Upper lobe of right lung (tissue), 1 donor: ENCODE results near the gene HMG20B. TPM values are rescaled to one million over a fixed set of nuclear protein-coding genes. Genes with fewer than 3 reads are reported as not detected.
"Not testable (repeated sequence)": the region's sequence is repeated elsewhere in the genome, so short reads cannot be mapped to it uniquely, and the experiment has no call there.

Source experiments
- ATAC-seq: fragments of 200-7000 bp; cut with Tn5 transposase; one replicate; pipeline ENCODE4 v1.9.1; 2020; ENCODE audit warnings: mild to moderate bottlenecking, moderate library complexity
- DNase-seq: peaks from one replicate; pipeline ENCODE4 v3.0.0-alpha.2; 2020
- H3K27ac ChIP-seq: fragments of 200-600 bp; one replicate; pipeline ENCODE4 v1.8.0; 2022
- H3K27me3 ChIP-seq: fragments of 200-600 bp; one replicate; pipeline ENCODE4 v1.8.0; 2022; ENCODE audit warnings: mild to moderate bottlenecking
- H3K36me3 ChIP-seq: fragments of 200-600 bp; one replicate; pipeline ENCODE4 v1.8.0; 2022
- H3K4me1 ChIP-seq: fragments of 200-600 bp; one replicate; pipeline ENCODE4 v1.8.0; 2022
- H3K4me3 ChIP-seq: fragments of 200-600 bp; one replicate; pipeline ENCODE4 v1.8.0; 2022; ENCODE audit warnings: mild to moderate bottlenecking
- H3K9me3 ChIP-seq: fragments of 200-600 bp; one replicate; pipeline ENCODE4 v1.8.0; 2022
- intact Hi-C: fragments of 100-400 bp; cut with DNase I; formaldehyde crosslinking; loops from one replicate; pipeline ENCODE4 v1.11.0; 2022
- total RNA-seq: library from RNA; stranded (reverse); fragmentation: NEBNext Ultra II Directional; extraction: Animal tissue kit (Norgen Biotek cat#: 25700); gene quantifications from one replicate; pipeline ENCODE4 v1.2.1, GENCODE V29; 2021
- TF ChIP-seq, protein P1 (sequence below): fragments of 200-600 bp; IDR thresholded peaks from one replicate; pipeline ENCODE4 v1.8.0; 2022; ENCODE audit warnings: antibody characterized with exemption
- donor health status: DM: no; HTN: yes; CAD: no; lungs with severe emphysema.

Gene HMG20B
- total RNA-seq, 1 donor from 2014 or later, result 60.0 TPM

- Histone ChIP-seq H3K36me3 (peaks cover 64% of the 10 kb centered on the region), H3K4me3 (no peak overlapping the region), H3K27me3 (no peaks in the 10 kb centered on the region), H3K4me1 (no peaks in the 10 kb centered on the region), H3K9me3 (no peaks in the 10 kb centered on the region), H3K27ac (no peak overlapping the region)
- DNase-seq (no peak), ATAC-seq (no peak)
- intact Hi-C loops, result no loop called here
- TF ChIP-seq, protein P1, sequence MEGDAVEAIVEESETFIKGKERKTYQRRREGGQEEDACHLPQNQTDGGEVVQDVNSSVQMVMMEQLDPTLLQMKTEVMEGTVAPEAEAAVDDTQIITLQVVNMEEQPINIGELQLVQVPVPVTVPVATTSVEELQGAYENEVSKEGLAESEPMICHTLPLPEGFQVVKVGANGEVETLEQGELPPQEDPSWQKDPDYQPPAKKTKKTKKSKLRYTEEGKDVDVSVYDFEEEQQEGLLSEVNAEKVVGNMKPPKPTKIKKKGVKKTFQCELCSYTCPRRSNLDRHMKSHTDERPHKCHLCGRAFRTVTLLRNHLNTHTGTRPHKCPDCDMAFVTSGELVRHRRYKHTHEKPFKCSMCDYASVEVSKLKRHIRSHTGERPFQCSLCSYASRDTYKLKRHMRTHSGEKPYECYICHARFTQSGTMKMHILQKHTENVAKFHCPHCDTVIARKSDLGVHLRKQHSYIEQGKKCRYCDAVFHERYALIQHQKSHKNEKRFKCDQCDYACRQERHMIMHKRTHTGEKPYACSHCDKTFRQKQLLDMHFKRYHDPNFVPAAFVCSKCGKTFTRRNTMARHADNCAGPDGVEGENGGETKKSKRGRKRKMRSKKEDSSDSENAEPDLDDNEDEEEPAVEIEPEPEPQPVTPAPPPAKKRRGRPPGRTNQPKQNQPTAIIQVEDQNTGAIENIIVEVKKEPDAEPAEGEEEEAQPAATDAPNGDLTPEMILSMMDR, result no peak
Observed at GRCh38 chr19:3527238-3527910, 45.4 kb upstream of the HMG20B start.

GRCh38 chr19:3528080-3528479 lies 44.7 kb upstream of the HMG20B start:
- intact Hi-C loops, result no loop called here
- no peak for DNase-seq
- Histone ChIP-seq H3K27ac (no peak overlapping the region), H3K27me3 (no peaks in the 10 kb centered on the region), H3K9me3 (no peaks in the 10 kb centered on the region), H3K36me3 (peaks cover 69% of the 10 kb centered on the region), H3K4me1 (no peaks in the 10 kb centered on the region), H3K4me3 (no peak overlapping the region)
- no peak for ATAC-seq
- TF ChIP-seq, protein P1, result no peak

DNA sequence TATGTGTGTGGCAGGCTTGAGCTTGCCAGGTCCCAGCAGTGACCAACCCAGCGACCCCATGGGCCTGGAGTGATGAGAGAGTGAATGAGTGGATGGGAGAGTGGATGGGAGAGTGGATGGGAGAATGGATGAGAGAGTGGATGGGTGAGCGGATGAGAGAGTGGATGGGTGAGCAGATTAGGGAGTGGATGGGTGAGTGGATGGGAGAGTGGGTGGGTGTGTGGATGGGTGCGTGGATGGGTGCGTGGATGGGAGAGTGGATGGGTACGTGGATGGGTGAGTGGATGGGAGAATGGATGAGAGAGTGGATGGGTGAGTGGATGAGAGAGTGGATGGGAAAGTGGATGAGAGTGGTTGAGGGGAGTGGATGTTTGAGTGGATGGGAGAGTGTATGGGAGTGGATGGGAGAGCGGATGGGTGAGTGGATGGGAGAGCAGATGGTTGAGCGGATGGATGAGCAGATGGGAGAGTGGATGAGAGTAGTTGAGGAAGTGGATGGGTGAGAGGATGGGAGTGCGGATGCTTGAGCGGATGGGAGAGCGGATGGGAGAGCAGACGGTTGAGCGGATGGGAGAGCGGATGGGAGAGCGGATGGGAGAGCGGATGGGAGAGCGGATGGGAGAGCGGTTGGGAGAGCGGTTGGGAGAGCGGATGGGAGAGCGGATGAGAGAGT lies 44.1 kb upstream of the HMG20B start:
- H3K9me3 ChIP-seq, result no peaks in the 10 kb centered on the region
- H3K27me3 ChIP-seq, result no peaks in the 10 kb centered on the region
- TF ChIP-seq, protein P1, result no peak
- H3K4me1 ChIP-seq, result no peaks in the 10 kb centered on the region
- H3K4me3 ChIP-seq, result no peak overlapping the region
- no peak for ATAC-seq
- DNase-seq, result no peak
- peaks cover 69% of the 10 kb centered on the region for H3K36me3 ChIP-seq
- intact Hi-C loops, result no loop called here
- no peak overlapping the region for H3K27ac ChIP-seq

GRCh38 chr19:3529299-3529698 lies 43.4 kb upstream of the HMG20B start:
- H3K4me1 ChIP-seq, H3K27me3 ChIP-seq, H3K9me3 ChIP-seq, H3K4me3 ChIP-seq, DNase-seq, intact Hi-C loops, H3K27ac ChIP-seq, ATAC-seq: not testable (repeated sequence)
- H3K36me3 ChIP-seq, result peaks cover 69% of the 10 kb centered on the region

DNA sequence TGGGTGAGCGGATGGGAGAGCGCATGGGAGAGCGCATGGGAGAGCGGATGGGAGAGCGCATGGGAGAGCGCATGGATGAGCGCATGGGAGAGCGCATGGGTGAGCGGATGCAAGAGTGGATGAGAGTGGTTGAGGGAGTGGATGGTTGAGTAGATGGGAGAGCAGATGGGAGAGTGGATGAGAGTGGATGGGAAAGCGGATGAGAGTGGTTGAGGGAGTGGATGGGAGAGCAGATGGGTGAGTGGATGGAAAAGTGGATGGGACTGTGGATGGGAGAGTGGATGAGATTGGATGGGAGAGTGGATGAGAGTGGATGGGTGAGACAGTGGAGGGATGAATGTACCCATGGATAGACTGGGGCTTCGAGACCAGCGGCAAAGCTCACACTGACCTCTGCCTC lies 42.4 kb upstream of the HMG20B start:
- ATAC-seq (no peak), DNase-seq (no peak)
- intact Hi-C loops, result no loop called here
- TF ChIP-seq, protein P1, result no peak
- no peak overlapping the region for H3K4me3 ChIP-seq
- H3K36me3 ChIP-seq, result peaks cover 70% of the 10 kb centered on the region
- H3K9me3 ChIP-seq, result no peaks in the 10 kb centered on the region
- no peaks in the 10 kb centered on the region for H3K4me1 ChIP-seq
- no peaks in the 10 kb centered on the region for H3K27me3 ChIP-seq
- no peak overlapping the region for H3K27ac ChIP-seq

GRCh38 chr19:3531716-3532115 lies 41.0 kb upstream of the HMG20B start:
- Histone ChIP-seq H3K36me3 (peaks cover 72% of the 10 kb centered on the region), H3K27me3 (no peaks in the 10 kb centered on the region), H3K27ac (no peak overlapping the region), H3K4me1 (no peaks in the 10 kb centered on the region), H3K9me3 (no peaks in the 10 kb centered on the region), H3K4me3 (no peak overlapping the region)
- ATAC-seq (no peak), DNase-seq (no peak)
- intact Hi-C loops, result no loop called here
- TF ChIP-seq, protein P1, result no peak
